Measurements from ENCODE around the gene SLC35A2.

GRCh38 chrX:48891402-48892288 lies 19.8 kb downstream of the SLC35A2 start:
- no peak for TF ChIP-seq SUZ12 (IDR thresholded peaks at IDR 0.05; ENCODE audit: extremely low read depth, insufficient read depth, insufficient read length)
- TF ChIP-seq ZNF274 (IDR thresholded peaks at IDR 0.05; ENCODE audit: low read depth, low read length) = no peak
- TF ChIP-seq YY1 (IDR thresholded peaks at IDR 0.05; ENCODE audit: insufficient read depth, insufficient read length) = no peak

All from NT2/D1 (cell line).